ENCODE measurements around the gene KRT33A.
"Not testable (repeated sequence)": the region's sequence is repeated elsewhere in the genome, so short reads cannot be mapped to it uniquely, and the experiment has no call there.

Gene KRT33A

DNA sequence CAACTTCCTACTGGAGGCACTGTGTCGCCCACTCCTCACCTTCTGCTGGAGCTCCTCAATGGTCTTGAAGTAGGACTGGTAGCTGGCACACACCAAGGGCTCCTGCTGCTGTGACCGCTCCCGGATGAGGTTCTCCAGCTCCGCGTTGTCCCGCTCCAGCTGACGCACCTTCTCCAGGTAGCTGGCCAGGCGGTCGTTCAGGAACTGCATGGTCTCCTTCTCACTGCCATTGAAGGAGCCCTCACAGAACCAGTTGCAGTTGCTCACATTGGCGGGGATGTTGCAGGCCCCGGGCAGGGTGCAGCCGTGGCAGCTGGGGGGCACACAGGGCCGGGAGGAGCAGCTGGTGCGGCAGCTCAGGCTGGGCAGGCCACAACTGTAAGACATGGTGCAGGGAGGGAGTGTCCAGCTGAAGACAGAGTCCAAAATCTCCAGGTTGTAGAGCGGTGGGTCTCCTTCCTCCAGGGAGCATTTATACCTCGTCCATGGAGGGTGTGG, at the start of gene KRT33A:
Gene KRT33A, minus strand, starts transcription at position 448 of the 498 bp plus-strand sequence. Its CDS starts 61 bp downstream, at position 387.
- DNase-seq, result not testable (repeated sequence)

- no peak for DNase-seq
These were observed 46.5 kb upstream of the KRT33A start, which contains the start of gene KRT31 for GRCh38 chr17:41396996-41397660. Gene KRT31, minus strand, starts transcription at chr17:41397608. Its CDS starts 69 bp downstream, at chr17:41397539.

DNA sequence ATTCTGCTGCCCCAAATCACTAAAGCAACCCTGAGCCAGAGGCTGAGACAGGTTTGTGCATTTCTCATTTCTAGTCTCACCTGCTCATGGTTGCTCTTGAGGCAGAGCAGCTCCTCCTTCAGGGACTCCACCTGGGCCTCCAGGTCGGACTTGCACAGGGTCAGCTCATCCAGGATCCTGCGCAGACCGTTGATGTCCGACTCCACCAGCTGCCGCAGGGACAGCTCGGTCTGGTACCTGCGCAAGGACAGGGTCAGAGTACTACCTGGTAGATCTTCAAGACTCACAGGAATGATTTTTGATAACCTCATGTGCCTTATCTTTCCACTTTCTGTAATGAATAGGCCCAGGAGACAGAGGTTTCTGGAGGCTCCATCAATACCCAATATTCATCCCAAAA, 45.7 kb upstream of the KRT33A start:
- no peak for DNase-seq

GRCh38 chr17:41395611-41396010, 45.0 kb upstream of the KRT33A start:
- DNase-seq, result no peak

- DNase-seq, result not testable (repeated sequence)
These were observed 44.4 kb upstream of the KRT33A start for GRCh38 chr17:41395044-41395443.

- DNase-seq, result no peak
These were observed 43.8 kb upstream of the KRT33A start for GRCh38 chr17:41394254-41394996.

- DNase-seq, result no peak
These were observed 43.2 kb upstream of the KRT33A start for GRCh38 chr17:41393826-41394225.

DNA sequence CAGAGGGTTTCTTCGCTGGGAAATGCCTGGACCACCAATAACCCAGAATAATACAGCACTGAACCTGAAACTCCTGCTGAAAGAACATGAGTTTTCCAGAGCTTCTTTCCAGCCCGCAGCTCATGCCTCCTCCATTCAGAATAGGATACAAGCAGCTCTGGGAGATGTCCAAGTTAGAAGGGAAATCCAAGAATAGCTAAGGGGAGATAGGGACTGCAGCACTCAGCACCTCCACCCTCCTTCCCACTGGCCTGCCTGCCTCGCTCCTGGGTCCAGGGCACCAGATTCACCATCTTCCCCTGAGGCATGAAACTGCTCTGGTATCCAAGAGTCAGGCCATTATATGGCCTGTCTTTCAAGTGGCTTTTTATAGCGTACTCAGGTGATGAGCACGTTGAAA, 42.7 kb upstream of the KRT33A start:
- DNase-seq, result no peak

- DNase-seq, result no peak
These were observed 41.6 kb upstream of the KRT33A start for GRCh38 chr17:41392278-41392677.

DNA sequence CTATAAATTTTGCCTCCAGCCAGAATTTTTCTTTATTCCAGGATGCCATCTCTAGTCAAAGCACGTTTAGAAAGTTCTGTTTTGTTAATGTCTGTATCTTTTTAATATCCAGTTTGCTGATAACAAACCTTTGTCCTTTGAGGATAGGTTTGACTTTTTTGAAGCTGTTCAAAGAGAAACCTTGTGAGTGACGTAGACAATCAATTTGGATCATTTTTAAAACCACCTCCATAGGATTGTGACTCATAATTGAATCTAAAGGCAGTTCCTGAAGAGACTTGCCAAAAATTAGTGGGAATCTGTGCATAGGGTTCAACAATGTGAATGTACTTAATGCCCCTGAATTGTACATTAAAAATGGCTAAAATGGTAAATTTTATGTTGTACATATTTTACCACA, 40.9 kb upstream of the KRT33A start:
- DNase-seq, result no peak

- DNase-seq, result no peak
These were observed 39.8 kb upstream of the KRT33A start for GRCh38 chr17:41390411-41390938.

- DNase-seq, result no peak
These were observed 37.0 kb upstream of the KRT33A start for GRCh38 chr17:41387670-41388069.

DNA sequence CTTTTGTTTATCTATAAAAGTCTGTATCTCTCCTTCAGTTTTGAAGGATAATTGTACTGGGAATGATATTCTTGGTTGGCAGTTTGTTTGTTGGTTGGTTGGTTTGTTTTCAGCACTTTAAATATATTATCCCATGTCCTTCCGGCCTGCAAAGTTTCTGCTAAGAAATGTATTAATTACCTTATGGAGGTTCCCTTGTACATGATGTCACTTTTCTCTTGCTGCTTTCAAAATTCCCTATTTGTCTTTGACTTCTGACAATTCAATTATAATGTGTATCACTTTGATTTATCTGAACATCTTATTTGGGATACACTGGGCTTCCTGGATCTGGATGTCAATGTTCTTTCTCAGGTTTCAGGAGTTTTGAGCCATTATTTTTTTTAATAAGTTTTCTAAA, 35.6 kb upstream of the KRT33A start:
- no peak for DNase-seq

DNA sequence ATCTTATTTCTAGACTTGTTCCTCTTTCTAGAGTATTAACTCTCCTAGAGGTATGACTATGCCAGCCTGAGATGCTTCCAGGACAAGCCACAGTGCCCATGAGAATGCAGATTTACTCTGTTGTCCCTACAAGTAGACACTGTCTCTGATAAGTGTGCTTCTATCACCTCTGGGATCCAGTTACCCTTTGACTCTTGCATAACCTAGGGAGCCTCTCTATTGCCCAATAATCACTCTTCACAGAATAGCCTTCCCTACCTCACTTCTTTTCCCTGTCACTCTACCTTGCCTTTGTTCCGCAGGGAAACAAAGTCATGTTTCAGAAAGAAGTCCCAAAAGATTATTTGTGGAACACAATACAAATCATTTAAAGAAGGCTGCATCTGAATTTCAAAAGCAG, 33.1 kb upstream of the KRT33A start:
- DNase-seq, result no peak

DNA sequence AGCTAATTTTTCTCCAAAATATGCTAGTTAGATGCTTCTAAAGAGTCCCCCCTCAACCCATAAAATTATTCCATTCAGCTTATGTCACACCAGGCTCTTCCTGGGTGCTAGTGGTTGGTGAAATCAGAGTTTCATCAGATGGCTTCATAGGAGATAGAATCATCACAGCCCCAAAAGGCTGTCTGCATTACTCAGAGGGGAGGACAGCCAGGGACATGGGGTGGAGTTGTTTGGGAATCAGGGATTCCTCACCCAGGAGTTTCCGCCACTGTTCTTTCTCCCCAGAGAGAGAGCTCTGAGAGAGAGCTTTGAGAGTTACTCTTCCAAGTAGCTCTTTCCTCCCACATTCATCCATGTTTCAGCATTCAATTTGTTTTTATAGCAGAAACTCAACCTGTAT, 31.8 kb upstream of the KRT33A start:
- no peak for DNase-seq

- DNase-seq, result not testable (repeated sequence)
These were observed 31.3 kb upstream of the KRT33A start, which contains the start of gene KRT34 for GRCh38 chr17:41381943-41382342. Gene KRT34, minus strand, starts transcription at chr17:41382306. Its CDS starts 60 bp downstream, at chr17:41382246.

DNA sequence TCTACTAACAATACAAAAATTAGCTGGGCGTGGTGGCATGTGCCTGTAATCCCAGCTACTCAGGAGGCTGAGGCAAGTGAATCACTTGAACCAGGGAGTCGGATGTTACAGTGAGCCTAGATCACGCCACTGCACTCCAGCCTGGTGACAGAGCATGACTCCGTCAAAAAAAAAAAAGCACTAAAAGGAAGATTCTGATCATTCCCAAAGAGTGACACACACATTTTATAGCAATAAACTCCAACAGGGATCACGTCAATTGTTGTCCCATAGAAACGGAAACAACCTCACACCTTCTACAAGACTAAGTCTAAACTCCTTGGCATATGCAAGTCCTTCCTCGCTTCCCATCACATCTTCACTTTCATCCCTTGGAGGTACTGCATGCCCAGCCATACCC, 29.5 kb upstream of the KRT33A start:
- DNase-seq, result not testable (repeated sequence)

DNA sequence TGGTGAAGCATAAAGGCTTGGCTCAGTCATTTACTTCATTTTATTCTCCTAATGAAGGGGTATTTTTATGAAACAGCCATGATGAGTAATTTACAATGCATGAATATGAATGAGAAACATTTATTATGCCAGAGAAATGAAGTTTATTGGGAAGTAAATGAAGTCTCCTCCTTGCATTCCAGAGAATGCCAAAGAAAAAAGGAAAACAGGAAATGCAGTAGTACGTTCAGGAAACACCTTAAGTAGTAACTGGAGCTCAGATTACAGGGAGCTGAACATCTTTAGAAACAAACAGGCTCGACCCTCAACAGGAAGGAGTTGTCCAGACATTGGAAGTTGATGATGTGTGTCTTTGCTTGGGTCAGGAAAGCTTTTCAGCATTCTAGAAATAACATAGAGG, 26.9 kb upstream of the KRT33A start:
- DNase-seq, result no peak

GRCh38 chr17:41369713-41370112, 19.1 kb upstream of the KRT33A start, which contains the start of gene KRT33B:
Gene KRT33B, minus strand, starts transcription at chr17:41369813. Its CDS starts 63 bp downstream, at chr17:41369750.
- no peak for DNase-seq

DNA sequence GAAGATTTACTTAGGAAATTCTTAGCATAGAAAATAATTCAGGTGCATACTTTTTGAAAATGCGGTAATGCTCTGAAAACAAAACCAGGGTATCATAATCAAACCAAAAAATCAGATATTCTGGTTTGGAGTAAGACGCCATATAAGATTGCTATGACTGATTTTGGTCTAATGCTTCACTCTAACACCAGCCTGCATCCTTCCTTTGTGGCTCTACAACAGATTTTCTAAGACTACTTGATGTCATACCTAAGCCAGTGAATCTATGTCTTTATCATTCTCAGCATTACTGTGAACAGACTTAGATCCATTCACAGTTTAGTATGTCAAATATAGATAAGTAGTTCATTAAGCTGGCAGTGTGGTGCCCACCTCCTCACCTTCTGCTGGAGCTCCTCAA, 18.4 kb upstream of the KRT33A start:
- no peak for DNase-seq

GRCh38 chr17:41367426-41368075, 16.9 kb upstream of the KRT33A start:
- no peak for DNase-seq

DNA sequence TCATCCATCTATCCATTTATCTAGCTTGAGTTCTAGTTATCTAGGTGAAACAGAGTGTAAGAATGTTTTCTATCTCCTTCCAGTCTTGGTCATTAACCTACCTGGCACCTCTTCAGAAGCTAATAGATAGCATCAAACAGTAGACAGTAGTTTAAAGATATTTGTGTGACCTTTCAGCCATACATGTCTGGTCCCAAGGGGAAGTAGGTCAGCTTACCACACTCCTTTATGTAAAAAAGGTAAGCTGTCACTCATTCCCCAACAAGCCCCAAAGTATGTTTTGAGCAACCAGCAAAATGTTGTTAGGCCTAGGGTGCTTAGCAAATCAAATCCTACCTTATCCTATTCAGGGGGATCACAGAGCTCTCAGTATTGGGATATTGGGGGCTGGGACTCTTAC, 15.4 kb upstream of the KRT33A start:
- DNase-seq, result no peak

DNA sequence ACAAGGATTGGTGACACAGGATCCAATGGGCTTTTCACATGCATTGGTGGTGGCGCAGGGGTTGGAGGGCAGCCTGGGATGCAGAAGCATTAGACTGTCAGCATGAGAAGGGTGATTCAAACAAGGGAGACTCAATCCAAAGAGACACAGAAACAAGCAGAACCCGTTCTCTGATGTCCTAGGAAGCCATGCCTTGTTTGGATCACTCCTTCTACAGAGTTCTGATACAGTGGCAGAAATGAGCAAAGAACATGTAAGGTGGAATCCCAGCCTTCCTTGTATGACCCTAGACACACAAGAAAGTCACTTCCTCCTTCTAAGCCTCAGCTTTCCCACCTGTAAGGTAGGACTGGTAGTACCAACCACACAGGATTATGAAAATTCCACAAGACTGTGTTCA, 13.3 kb upstream of the KRT33A start:
- DNase-seq, result no peak

Measured in activated CD4-positive, CD25-positive, alpha-beta regulatory T cell (primary cell).